Upper lobe of right lung (tissue), 1 donor: ENCODE measurements around the gene GPR25. TPM values are rescaled to one million over a fixed set of nuclear protein-coding genes. Genes with fewer than 3 reads are reported as not detected.

Source experiments
- ATAC-seq: fragments of 200-7000 bp; cut with Tn5 transposase; one replicate; pipeline ENCODE4 v1.9.1; 2020; ENCODE audit warnings: mild to moderate bottlenecking, moderate library complexity
- DNase-seq: peaks from one replicate; pipeline ENCODE4 v3.0.0-alpha.2; 2020
- H3K27ac ChIP-seq: fragments of 200-600 bp; one replicate; pipeline ENCODE4 v1.8.0; 2022
- H3K27me3 ChIP-seq: fragments of 200-600 bp; one replicate; pipeline ENCODE4 v1.8.0; 2022; ENCODE audit warnings: mild to moderate bottlenecking
- H3K36me3 ChIP-seq: fragments of 200-600 bp; one replicate; pipeline ENCODE4 v1.8.0; 2022
- H3K4me1 ChIP-seq: fragments of 200-600 bp; one replicate; pipeline ENCODE4 v1.8.0; 2022
- H3K4me3 ChIP-seq: fragments of 200-600 bp; one replicate; pipeline ENCODE4 v1.8.0; 2022; ENCODE audit warnings: mild to moderate bottlenecking
- H3K9me3 ChIP-seq: fragments of 200-600 bp; one replicate; pipeline ENCODE4 v1.8.0; 2022
- intact Hi-C: fragments of 100-400 bp; cut with DNase I; formaldehyde crosslinking; loops from one replicate; pipeline ENCODE4 v1.11.0; 2022
- total RNA-seq: library from RNA; stranded (reverse); fragmentation: NEBNext Ultra II Directional; extraction: Animal tissue kit (Norgen Biotek cat#: 25700); gene quantifications from one replicate; pipeline ENCODE4 v1.2.1, GENCODE V29; 2021
- TF ChIP-seq, protein P1 (sequence below): fragments of 200-600 bp; IDR thresholded peaks from one replicate; pipeline ENCODE4 v1.8.0; 2022; ENCODE audit warnings: antibody characterized with exemption
- donor health status: DM: no; HTN: yes; CAD: no; lungs with severe emphysema.

The GPR25 gene
- total RNA-seq, 1 donor from 2014 or later: 0.32 TPM

DNA sequence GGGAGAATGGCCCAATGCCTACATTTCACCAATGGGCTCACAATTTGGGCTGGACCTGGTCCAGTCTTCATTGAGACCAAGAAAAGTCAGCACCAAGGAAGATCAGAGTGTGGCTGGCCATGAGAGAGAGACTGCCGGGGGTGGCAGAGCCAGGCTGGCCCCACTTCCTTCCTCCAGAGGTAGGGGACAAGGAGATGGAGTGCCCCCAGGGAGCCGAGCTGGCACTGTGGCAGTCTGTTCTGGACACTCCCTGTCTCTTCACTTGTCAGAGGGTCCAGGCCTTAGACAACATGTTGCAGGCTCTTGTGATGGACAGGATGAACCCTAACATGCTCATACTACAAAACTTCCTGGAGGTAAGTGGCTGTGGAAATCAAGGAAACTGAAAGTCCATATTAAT lies 49.6 kb downstream of the GPR25 start:
- no peak for ATAC-seq
- intact Hi-C loops: no loop called here
- no peak overlapping the region for H3K4me3 ChIP-seq
- DNase-seq: no peak
- H3K36me3 ChIP-seq: no peaks in the 10 kb centered on the region
- H3K4me1 ChIP-seq: no peaks in the 10 kb centered on the region
- TF ChIP-seq, protein P1, sequence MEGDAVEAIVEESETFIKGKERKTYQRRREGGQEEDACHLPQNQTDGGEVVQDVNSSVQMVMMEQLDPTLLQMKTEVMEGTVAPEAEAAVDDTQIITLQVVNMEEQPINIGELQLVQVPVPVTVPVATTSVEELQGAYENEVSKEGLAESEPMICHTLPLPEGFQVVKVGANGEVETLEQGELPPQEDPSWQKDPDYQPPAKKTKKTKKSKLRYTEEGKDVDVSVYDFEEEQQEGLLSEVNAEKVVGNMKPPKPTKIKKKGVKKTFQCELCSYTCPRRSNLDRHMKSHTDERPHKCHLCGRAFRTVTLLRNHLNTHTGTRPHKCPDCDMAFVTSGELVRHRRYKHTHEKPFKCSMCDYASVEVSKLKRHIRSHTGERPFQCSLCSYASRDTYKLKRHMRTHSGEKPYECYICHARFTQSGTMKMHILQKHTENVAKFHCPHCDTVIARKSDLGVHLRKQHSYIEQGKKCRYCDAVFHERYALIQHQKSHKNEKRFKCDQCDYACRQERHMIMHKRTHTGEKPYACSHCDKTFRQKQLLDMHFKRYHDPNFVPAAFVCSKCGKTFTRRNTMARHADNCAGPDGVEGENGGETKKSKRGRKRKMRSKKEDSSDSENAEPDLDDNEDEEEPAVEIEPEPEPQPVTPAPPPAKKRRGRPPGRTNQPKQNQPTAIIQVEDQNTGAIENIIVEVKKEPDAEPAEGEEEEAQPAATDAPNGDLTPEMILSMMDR: no peak
- no peaks in the 10 kb centered on the region for H3K27me3 ChIP-seq
- no peaks in the 10 kb centered on the region for H3K9me3 ChIP-seq
- no peak overlapping the region for H3K27ac ChIP-seq

DNA sequence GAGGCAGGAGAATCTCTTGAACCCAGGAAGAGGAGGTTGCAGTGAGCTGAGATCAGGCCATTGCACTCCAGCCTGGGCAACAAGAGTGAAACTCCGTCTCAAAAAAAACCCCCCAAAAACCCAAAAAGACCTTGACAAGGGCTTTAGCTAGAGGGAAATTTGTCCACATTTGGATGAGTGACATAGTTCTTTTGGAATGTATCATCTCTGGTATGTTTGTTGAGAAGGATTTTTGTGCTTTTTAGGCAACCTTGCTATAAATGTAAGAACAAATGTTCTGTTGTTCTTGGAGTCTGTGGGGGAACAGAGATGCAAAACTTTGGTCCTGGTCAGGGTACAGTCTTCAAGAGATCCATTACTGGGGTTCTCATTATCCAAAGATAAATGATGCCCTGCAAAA lies 50.8 kb downstream of the GPR25 start:
- intact Hi-C loops: no loop called here
- no peak for DNase-seq

More for the DNA sequence above, 50.8 kb downstream of the GPR25 start:
- H3K27ac ChIP-seq: no peak overlapping the region
- H3K36me3 ChIP-seq: no peaks in the 10 kb centered on the region
- no peaks in the 10 kb centered on the region for H3K4me1 ChIP-seq
- TF ChIP-seq, protein P1: no peak
- H3K9me3 ChIP-seq: no peaks in the 10 kb centered on the region
- no peaks in the 10 kb centered on the region for H3K27me3 ChIP-seq
- ATAC-seq: no peak
- H3K4me3 ChIP-seq: no peak overlapping the region

Other genes starting within 250 kb of the GPR25 start
- gene DDX59, start 203.1 kb upstream of the GPR25 start, total RNA-seq: 14.9 TPM
- 34.8 TPM for gene CAMSAP2, start 134.1 kb upstream of the GPR25 start, total RNA-seq
- gene INAVA, start 21.9 kb downstream of the GPR25 start, total RNA-seq: 9.0 TPM
- 5.7 TPM for gene KIF21B, start 150.7 kb downstream of the GPR25 start, total RNA-seq
- 0.55 TPM for gene CACNA1S, start 239.4 kb downstream of the GPR25 start, total RNA-seq